GM23338 (cell line): ENCODE results near the gene ADAMTS17. TPM values are rescaled to one million over a fixed set of nuclear protein-coding genes. Genes with fewer than 3 reads are reported as not detected.

ENCODE experiments used
- ATAC-seq: fragments of 200-7000 bp; cut with Tn5 transposase; 3 replicates; pipeline ENCODE4 v1.9.1; 2020
- DNase-seq: peaks from one replicate; pipeline ENCODE4 v3.0.0-alpha.2; 2015; ENCODE audit warnings: low spot score
- H2AFZ ChIP-seq: fragments of 200-600 bp; sonication (generic); 2 replicates; pipeline ENCODE4 v1.8.0; 2016; ENCODE audit warnings: antibody characterized with exemption, mild to moderate bottlenecking, moderate library complexity
- H3F3A ChIP-seq: fragments of 200-600 bp; sonication (generic); replicated peaks from 2 replicates; pipeline ENCODE4 v1.8.0; 2017; ENCODE audit warnings: antibody characterized with exemption, mixed run types, low read depth
- H3K27ac ChIP-seq: fragments of 200-600 bp; sonication (generic); 2 replicates; pipeline ENCODE4 v1.6.1; 2016; ENCODE audit warnings: low read depth
- H3K27me3 ChIP-seq: fragments of 200-600 bp; sonication (generic); 2 replicates; pipeline ENCODE4 v1.8.0; 2016; ENCODE audit warnings: mild to moderate bottlenecking, mixed run types, moderate library complexity; ENCODE audit not compliant: insufficient read depth
- H3K36me3 ChIP-seq: fragments of 200-600 bp; sonication (generic); 2 replicates; pipeline ENCODE4 v1.8.0; 2016; ENCODE audit warnings: mild to moderate bottlenecking; ENCODE audit not compliant: insufficient read depth
- H3K4me1 ChIP-seq: fragments of 200-600 bp; sonication (generic); 2 replicates; pipeline ENCODE4 v1.8.0; 2016; ENCODE audit warnings: mild to moderate bottlenecking, moderate library complexity; ENCODE audit not compliant: insufficient read depth
- H3K4me2 ChIP-seq: fragments of 200-600 bp; sonication (generic); 2 replicates; pipeline ENCODE4 v1.7.1; 2017; ENCODE audit warnings: mixed run types
- H3K4me3 ChIP-seq: fragments of 200-600 bp; sonication (generic); 2 replicates; pipeline ENCODE4 v1.6.1; 2016; ENCODE audit warnings: mixed run types
- H3K79me2 ChIP-seq: fragments of 200-600 bp; sonication (generic); replicated peaks from 2 replicates; pipeline ENCODE4 v1.8.0; 2017; ENCODE audit warnings: mild to moderate bottlenecking; ENCODE audit not compliant: insufficient read depth
- H3K9me2 ChIP-seq: fragments of 200-600 bp; sonication (generic); 2 replicates; pipeline ENCODE4 v1.8.0; 2017; ENCODE audit not compliant: insufficient read depth
- H4K20me1 ChIP-seq: fragments of 200-600 bp; sonication (generic); replicated peaks from 2 replicates; pipeline ENCODE4 v1.8.0; 2017; ENCODE audit warnings: mild to moderate bottlenecking; ENCODE audit not compliant: insufficient read depth
- H3K27ac Mint-ChIP-seq: 2 replicates; pipeline ENCODE4 v1.8.0; 2020; ENCODE audit warnings: inconsistent platforms, mild to moderate bottlenecking, moderate library complexity, mixed read lengths
- H3K27me3 Mint-ChIP-seq: 3 replicates; pipeline ENCODE4 v1.8.0; 2022; ENCODE audit warnings: low read depth, mild to moderate bottlenecking, moderate library complexity, mixed read lengths, inconsistent platforms; ENCODE audit not compliant: insufficient read depth, poor library complexity
- H3K36me3 Mint-ChIP-seq: 3 replicates; pipeline ENCODE4 v1.8.0; 2021; ENCODE audit warnings: low read depth, mild to moderate bottlenecking, inconsistent platforms, moderate library complexity, mixed read lengths
- H3K4me1 Mint-ChIP-seq: 3 replicates; pipeline ENCODE4 v1.8.0; 2020; ENCODE audit warnings: mild to moderate bottlenecking, inconsistent platforms, mixed read lengths
- H3K4me3 Mint-ChIP-seq: 3 replicates; pipeline ENCODE4 v1.8.0; 2021; ENCODE audit warnings: moderate library complexity, mild to moderate bottlenecking, inconsistent platforms, mixed read lengths
- H3K9me3 Mint-ChIP-seq: 3 replicates; pipeline ENCODE4 v1.8.0; 2020; ENCODE audit warnings: moderate library complexity, mild to moderate bottlenecking, inconsistent platforms, mixed read lengths
- CREB1 ChIP-seq: fragments of 250-450 bp; sonication (Bioruptor Pico); IDR thresholded peaks from 2 replicates; pipeline ENCODE4 v1.5.0; 2020; ENCODE audit warnings: low read depth, mild to moderate bottlenecking, moderate library complexity
- JUNB ChIP-seq: IDR thresholded peaks from one replicate; pipeline ENCODE4 v1.6.1; 2016; ENCODE audit warnings: antibody characterized with exemption; ENCODE audit not compliant: unreplicated experiment
- NANOG ChIP-seq: IDR thresholded peaks from 2 replicates; pipeline ENCODE4 v1.6.1; 2016; ENCODE audit warnings: antibody characterized with exemption, borderline replicate concordance
- POLR2AphosphoS5 ChIP-seq: IDR thresholded peaks from 2 replicates; pipeline ENCODE4 v1.6.1; 2016; ENCODE audit warnings: antibody characterized with exemption, low read depth
- STAT1 ChIP-seq: IDR thresholded peaks from one replicate; pipeline ENCODE4 v1.6.1; 2016; ENCODE audit warnings: antibody characterized with exemption; ENCODE audit not compliant: unreplicated experiment
- ZNF331 ChIP-seq: fragments of 250-450 bp; sonication (Bioruptor Pico); IDR thresholded peaks from 2 replicates; pipeline ENCODE4 v1.5.0; 2020; ENCODE audit warnings: low read depth, mild to moderate bottlenecking, moderate library complexity
- ZNF462 ChIP-seq: fragments of 250-450 bp; sonication (Bioruptor Pico); IDR thresholded peaks from 2 replicates; pipeline ENCODE4 v1.5.0; 2020; ENCODE audit warnings: mild to moderate bottlenecking, moderate library complexity
- polyA plus RNA-seq: library from polyadenylated mRNA; unstranded; fragments of >200 nt; fragmentation: Nextera tagmentation; extraction: Ambion mirVana; gene quantifications from 2 replicates; pipeline ENCODE4 v1.2.1, GENCODE V29; 2016
- total RNA-seq: library from RNA; depleted of rRNA; stranded (reverse); fragments of >200 nt; shearing (Covaris generic); gene quantifications from 2 replicates; pipeline ENCODE4 v1.2.3, GENCODE V29; 2014
- TF ChIP-seq, protein P1 (sequence below), 2 experiments: fragments of 200-600 bp in 1 of 2; sonication (generic) in 1 of 2; conservative IDR thresholded peaks; 2 replicates each; pipeline versions ENCODE4 v1.5.1 to v1.6.1; 2016 to 2017; ENCODE audit warnings: antibody characterized with exemption in 2 of 2, low read depth in 2 of 2, mild to moderate bottlenecking in 2 of 2, moderate library complexity in 1 of 2
- TF ChIP-seq, protein P2 (sequence below): IDR thresholded peaks from one replicate; pipeline ENCODE4 v1.6.1; 2018; ENCODE audit warnings: antibody characterized with exemption; ENCODE audit not compliant: unreplicated experiment
- TF ChIP-seq, protein P3 (sequence below): IDR thresholded peaks from 2 replicates; pipeline ENCODE4 v1.6.1; 2016; ENCODE audit warnings: antibody characterized with exemption

Gene ADAMTS17
- total and polyA plus RNA-seq, 2 experiments from 2014 or later, result 0.60 to 3.8 TPM

DNA sequence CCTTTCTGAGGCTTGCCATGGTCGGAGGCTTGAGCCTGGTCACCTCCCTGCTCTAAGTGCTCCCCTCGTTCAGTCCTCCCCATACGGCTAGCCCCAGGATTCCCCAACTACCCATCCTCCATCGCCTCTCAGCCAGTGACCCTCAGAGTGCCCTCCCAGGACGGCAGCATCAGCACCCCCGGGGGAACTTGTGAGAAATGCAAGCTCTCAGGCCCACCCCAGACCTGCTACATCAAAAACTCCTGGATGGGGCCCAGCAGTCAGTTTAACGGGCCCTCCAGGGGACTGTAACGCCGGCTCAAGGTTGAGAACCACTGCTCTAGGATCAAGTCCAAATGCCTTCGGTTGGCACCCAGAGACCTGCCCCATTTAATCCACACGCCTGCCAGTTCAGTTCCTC is 6.9 kb downstream of the ADAMTS17 start:
- no peak overlapping the region for H3K4me3 Mint-ChIP-seq
- Histone ChIP-seq H4K20me1 (no peaks in the 10 kb centered on the region), H3K4me3 (no peak overlapping the region), H3K27ac (no peak overlapping the region), H3K36me3 (no peaks in the 10 kb centered on the region), H3K27me3 (peaks cover 4% of the 10 kb centered on the region), H3K79me2 (no peaks in the 10 kb centered on the region), H3K9me2 (no peaks in the 10 kb centered on the region; the same call in 1 of the 2 replicates), H3F3A (no peaks in the 10 kb centered on the region), H3K4me1 (0 out of 2 replicates have a peak, but pooled peaks cover 4% of the 10 kb centered on the region), H2AFZ (no peak overlapping the region), H3K4me2 (no peak overlapping the region)
- peaks cover 10% of the 10 kb centered on the region for H3K27me3 Mint-ChIP-seq
- peak; percentile 58 for DNase-seq
- H3K36me3 Mint-ChIP-seq, result no peaks in the 10 kb centered on the region
- TF ChIP-seq, protein P1, sequence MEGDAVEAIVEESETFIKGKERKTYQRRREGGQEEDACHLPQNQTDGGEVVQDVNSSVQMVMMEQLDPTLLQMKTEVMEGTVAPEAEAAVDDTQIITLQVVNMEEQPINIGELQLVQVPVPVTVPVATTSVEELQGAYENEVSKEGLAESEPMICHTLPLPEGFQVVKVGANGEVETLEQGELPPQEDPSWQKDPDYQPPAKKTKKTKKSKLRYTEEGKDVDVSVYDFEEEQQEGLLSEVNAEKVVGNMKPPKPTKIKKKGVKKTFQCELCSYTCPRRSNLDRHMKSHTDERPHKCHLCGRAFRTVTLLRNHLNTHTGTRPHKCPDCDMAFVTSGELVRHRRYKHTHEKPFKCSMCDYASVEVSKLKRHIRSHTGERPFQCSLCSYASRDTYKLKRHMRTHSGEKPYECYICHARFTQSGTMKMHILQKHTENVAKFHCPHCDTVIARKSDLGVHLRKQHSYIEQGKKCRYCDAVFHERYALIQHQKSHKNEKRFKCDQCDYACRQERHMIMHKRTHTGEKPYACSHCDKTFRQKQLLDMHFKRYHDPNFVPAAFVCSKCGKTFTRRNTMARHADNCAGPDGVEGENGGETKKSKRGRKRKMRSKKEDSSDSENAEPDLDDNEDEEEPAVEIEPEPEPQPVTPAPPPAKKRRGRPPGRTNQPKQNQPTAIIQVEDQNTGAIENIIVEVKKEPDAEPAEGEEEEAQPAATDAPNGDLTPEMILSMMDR (conservative IDR thresholded peaks at IDR 0.05; ENCODE audit: low read depth in 2 of 2), result peak; percentile 24 to 34; a peak in 3 of 4 replicates
- TF ChIP-seq NANOG, result no peak
- no peaks in the 10 kb centered on the region for H3K9me3 Mint-ChIP-seq
- peak; percentile 51 for ATAC-seq
- H3K27ac Mint-ChIP-seq, result no peak overlapping the region
- H3K4me1 Mint-ChIP-seq, result peaks cover 25% of the 10 kb centered on the region

DNA sequence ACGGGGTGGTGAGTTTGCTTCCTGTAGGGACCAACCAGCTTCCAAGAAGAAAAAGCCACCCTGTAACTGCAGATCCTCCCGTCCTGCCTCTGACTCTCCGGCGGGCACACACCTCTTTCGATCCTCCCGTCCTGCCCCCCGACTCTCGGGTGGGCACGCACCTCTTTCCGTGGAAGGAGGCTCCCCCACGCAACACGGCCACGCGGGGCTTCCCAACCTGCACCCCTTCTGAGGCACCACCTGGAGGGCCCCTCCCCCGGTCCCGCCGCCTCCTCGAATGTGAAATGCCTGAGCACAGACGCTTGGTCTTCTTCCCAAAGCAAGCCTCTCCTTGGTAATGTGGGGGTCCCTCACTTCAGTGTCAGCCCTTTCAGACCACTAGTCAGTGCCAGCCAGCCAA is 7.3 kb downstream of the ADAMTS17 start:
- Mint-ChIP-seq H3K27ac (no peak overlapping the region), H3K9me3 (no peaks in the 10 kb centered on the region), H3K27me3 (peaks cover 6% of the 10 kb centered on the region), H3K4me3 (no peak overlapping the region), H3K36me3 (no peaks in the 10 kb centered on the region), H3K4me1 (peaks cover 20% of the 10 kb centered on the region)
- Histone ChIP-seq H3K27ac (no peak overlapping the region), H3K4me1 (0 out of 2 replicates have a peak, but pooled peaks cover 4% of the 10 kb centered on the region), H3K36me3 (no peaks in the 10 kb centered on the region), H3K4me3 (no peak overlapping the region), H3K9me2 (no peaks in the 10 kb centered on the region; the same call in 1 of the 2 replicates), H2AFZ (no peak overlapping the region), H3K79me2 (no peaks in the 10 kb centered on the region), H3F3A (no peaks in the 10 kb centered on the region), H3K27me3 (no peaks in the 10 kb centered on the region), H4K20me1 (no peaks in the 10 kb centered on the region), H3K4me2 (no peak overlapping the region)
- DNase-seq, result no peak
- ATAC-seq, result no peak
- no peak for TF ChIP-seq ZNF331 (CRISPR knock-in tag)
- TF ChIP-seq, protein P2, sequence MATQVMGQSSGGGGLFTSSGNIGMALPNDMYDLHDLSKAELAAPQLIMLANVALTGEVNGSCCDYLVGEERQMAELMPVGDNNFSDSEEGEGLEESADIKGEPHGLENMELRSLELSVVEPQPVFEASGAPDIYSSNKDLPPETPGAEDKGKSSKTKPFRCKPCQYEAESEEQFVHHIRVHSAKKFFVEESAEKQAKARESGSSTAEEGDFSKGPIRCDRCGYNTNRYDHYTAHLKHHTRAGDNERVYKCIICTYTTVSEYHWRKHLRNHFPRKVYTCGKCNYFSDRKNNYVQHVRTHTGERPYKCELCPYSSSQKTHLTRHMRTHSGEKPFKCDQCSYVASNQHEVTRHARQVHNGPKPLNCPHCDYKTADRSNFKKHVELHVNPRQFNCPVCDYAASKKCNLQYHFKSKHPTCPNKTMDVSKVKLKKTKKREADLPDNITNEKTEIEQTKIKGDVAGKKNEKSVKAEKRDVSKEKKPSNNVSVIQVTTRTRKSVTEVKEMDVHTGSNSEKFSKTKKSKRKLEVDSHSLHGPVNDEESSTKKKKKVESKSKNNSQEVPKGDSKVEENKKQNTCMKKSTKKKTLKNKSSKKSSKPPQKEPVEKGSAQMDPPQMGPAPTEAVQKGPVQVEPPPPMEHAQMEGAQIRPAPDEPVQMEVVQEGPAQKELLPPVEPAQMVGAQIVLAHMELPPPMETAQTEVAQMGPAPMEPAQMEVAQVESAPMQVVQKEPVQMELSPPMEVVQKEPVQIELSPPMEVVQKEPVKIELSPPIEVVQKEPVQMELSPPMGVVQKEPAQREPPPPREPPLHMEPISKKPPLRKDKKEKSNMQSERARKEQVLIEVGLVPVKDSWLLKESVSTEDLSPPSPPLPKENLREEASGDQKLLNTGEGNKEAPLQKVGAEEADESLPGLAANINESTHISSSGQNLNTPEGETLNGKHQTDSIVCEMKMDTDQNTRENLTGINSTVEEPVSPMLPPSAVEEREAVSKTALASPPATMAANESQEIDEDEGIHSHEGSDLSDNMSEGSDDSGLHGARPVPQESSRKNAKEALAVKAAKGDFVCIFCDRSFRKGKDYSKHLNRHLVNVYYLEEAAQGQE, result no peak
- TF ChIP-seq ZNF462, result no peak
- TF ChIP-seq JUNB, result no peak
- no peak for TF ChIP-seq POLR2AphosphoS5
- TF ChIP-seq, protein P3, sequence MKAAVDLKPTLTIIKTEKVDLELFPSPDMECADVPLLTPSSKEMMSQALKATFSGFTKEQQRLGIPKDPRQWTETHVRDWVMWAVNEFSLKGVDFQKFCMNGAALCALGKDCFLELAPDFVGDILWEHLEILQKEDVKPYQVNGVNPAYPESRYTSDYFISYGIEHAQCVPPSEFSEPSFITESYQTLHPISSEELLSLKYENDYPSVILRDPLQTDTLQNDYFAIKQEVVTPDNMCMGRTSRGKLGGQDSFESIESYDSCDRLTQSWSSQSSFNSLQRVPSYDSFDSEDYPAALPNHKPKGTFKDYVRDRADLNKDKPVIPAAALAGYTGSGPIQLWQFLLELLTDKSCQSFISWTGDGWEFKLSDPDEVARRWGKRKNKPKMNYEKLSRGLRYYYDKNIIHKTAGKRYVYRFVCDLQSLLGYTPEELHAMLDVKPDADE, result no peak
- no peak for TF ChIP-seq CREB1 (CRISPR knock-in tag)
- TF ChIP-seq STAT1, result no peak
